Ovary (tissue), 9 donors: ENCODE measurements around the gene C9. TPM values are rescaled to one million over a fixed set of nuclear protein-coding genes. Genes with fewer than 3 reads are reported as not detected.

Experiments used
- DNase-seq, 5 donors: peaks; one replicate each; pipeline ENCODE4 v3.0.0-alpha.2; 2019 to 2020
- H3K27ac ChIP-seq, 2 donors: fragments of 200-600 bp; one replicate each; pipeline versions ENCODE4 v1.5.1 to v1.8.0; 2019 to 2022
- H3K27me3 ChIP-seq: fragments of 200-600 bp; one replicate; pipeline ENCODE4 v1.8.0; 2022
- H3K36me3 ChIP-seq: fragments of 200-600 bp; sonication (generic); one replicate; pipeline ENCODE4 v1.5.1; 2019
- H3K4me1 ChIP-seq: one replicate; pipeline ENCODE4 v1.8.1; 2013; ENCODE audit warnings: mild to moderate bottlenecking, moderate library complexity; ENCODE audit not compliant: insufficient read depth
- H3K4me3 ChIP-seq: fragments of 200-600 bp; sonication (generic); one replicate; pipeline ENCODE4 v1.5.1; 2017
- H3K9me3 ChIP-seq, 2 donors: fragments of 200-600 bp in 1 of 2; sonication (generic) in 1 of 2; one replicate each; pipeline versions ENCODE4 v1.5.1 to v1.8.1; 2013 to 2019; ENCODE audit warnings: mild to moderate bottlenecking in 1 of 2, moderate library complexity in 1 of 2
- CTCF ChIP-seq, 3 donors: fragments of 450-650 bp in 2 of 3; fragments of 200-600 bp in 1 of 3; IDR thresholded peaks; one replicate each; pipeline versions ENCODE4 v1.5.1 to v1.8.0; 2016 to 2022; ENCODE audit warnings: antibody characterized with exemption in 3 of 3, mild to moderate bottlenecking in 1 of 3
- EP300 ChIP-seq: sonication (generic); formaldehyde crosslinking; IDR thresholded peaks from one replicate; pipeline ENCODE4 v1.6.1; 2017; ENCODE audit warnings: antibody characterized with exemption
- POLR2A ChIP-seq: fragments of 450-650 bp; IDR thresholded peaks from one replicate; pipeline ENCODE4 v1.6.1; 2017; ENCODE audit warnings: antibody characterized with exemption, mild to moderate bottlenecking, moderate library complexity
- WGBS, 3 donors: extraction: QIAGEN DNeasy Blood & Tissue Kit in 1 of 3; methylation state at CpG; one replicate each; pipeline versions ENCODE4 v1.1.5 to v1.1.7; 2013 to 2017; 5-methylcytosine and 5-hydroxymethylcytosine counted together
- intact Hi-C, 4 donors: fragments of 100-400 bp; cut with DNase I; formaldehyde crosslinking; loops; one replicate each; pipeline versions ENCODE4 v1.11.0 to v1.15.1; 2022 to 2023
- polyA plus RNA-seq, 2 donors: library from polyadenylated mRNA; stranded (reverse); fragments of 200-250 nt in 1 of 2; fragments of 350-450 nt in 1 of 2; fragmentation: Illumina TruSeq in 1 of 2; extraction: RNeasy Lipid Tissue Mini Kit (QIAGEN cat#74804) in 1 of 2; gene quantifications; one replicate each; pipeline ENCODE4 v1.2.3, GENCODE V29; 2013 to 2014
- total RNA-seq, 7 donors: library from RNA; depleted of rRNA in 2 of 7; stranded (reverse); fragments of >200 nt in 2 of 7; fragmentation: NEBNext Ultra II Directional in 3 of 7; extraction: Animal tissue kit (Norgen Biotek cat#: 25700) in 3 of 7; gene quantifications; one replicate each; pipeline versions ENCODE4 v1.1.0 to v1.2.4, GENCODE V29; 2016 to 2023
- donor health status: DM: no; HTN: no; CAD: no; lungs with moderate emphysema.
- donor health status: DM: no; HTN: no; CAD: no.
- donor health status: Bipolar disorder and iron deficiency.
- donor health status: DM: yes; HTN: yes; CAD: no.
- donor health status: DM: no; HTN: no; CAD: no.
- donor health status: DM: yes; HTN: yes; CAD: no.

C9 gene
- total and polyA plus RNA-seq, 9 donors, result 0.20 to 0.84 TPM; not detected in 7

- Histone ChIP-seq H3K4me3 (no peak overlapping the region), H3K36me3 (no peaks in the 10 kb centered on the region), H3K27me3 (no peaks in the 10 kb centered on the region), H3K4me1 (no peaks in the 10 kb centered on the region), H3K9me3 (no peaks in the 10 kb centered on the region), H3K27ac (no peak overlapping the region)
- intact Hi-C loops, result no loop called here
- TF ChIP-seq EP300 (no peak), CTCF (IDR thresholded peaks at IDR 0.05) (no peak), POLR2A (no peak)
- no peak for DNase-seq
- WGBS, 3 donors, result 89 to 97% (median 92%) methylated on average over 1 of the region's 1 CpG
Observed at GRCh38 chr5:39309534-39309933, 54.8 kb downstream of the C9 start.

GRCh38 chr5:39302472-39302871 lies 61.8 kb downstream of the C9 start:
- H3K4me1 ChIP-seq, result no peaks in the 10 kb centered on the region
- 92 to 98% (median 95%) methylated on average over 1 of the region's 1 CpG for WGBS, 3 donors

GRCh38 chr5:39301406-39301805 lies 62.9 kb downstream of the C9 start:
- H3K9me3 ChIP-seq, result no peaks in the 10 kb centered on the region
- no peaks in the 10 kb centered on the region for H3K36me3 ChIP-seq
- H3K4me3 ChIP-seq, result no peak overlapping the region
- TF ChIP-seq POLR2A (no peak), EP300 (no peak), CTCF (IDR thresholded peaks at IDR 0.05) (no peak)
- H3K27me3 ChIP-seq, result no peaks in the 10 kb centered on the region
- H3K27ac ChIP-seq, result no peak overlapping the region
- DNase-seq, result no peak
- intact Hi-C loops, result no loop called here
- H3K4me1 ChIP-seq, result no peaks in the 10 kb centered on the region

More at GRCh38 chr5:39302472-39302871, 61.8 kb downstream of the C9 start:
- Histone ChIP-seq H3K36me3 (no peaks in the 10 kb centered on the region), H3K27me3 (no peaks in the 10 kb centered on the region), H3K4me3 (no peak overlapping the region), H3K9me3 (no peaks in the 10 kb centered on the region), H3K27ac (no peak overlapping the region)
- intact Hi-C loops, result no loop called here
- no peak for DNase-seq
- TF ChIP-seq EP300 (no peak), CTCF (IDR thresholded peaks at IDR 0.05) (no peak), POLR2A (no peak)

GRCh38 chr5:39299962-39300361 lies 64.3 kb downstream of the C9 start:
- no peaks in the 10 kb centered on the region for H3K27me3 ChIP-seq
- no peak for DNase-seq
- no peak for TF ChIP-seq CTCF (IDR thresholded peaks at IDR 0.05)
- TF ChIP-seq EP300, result no peak
- no peak for TF ChIP-seq POLR2A
- H3K4me3 ChIP-seq, result no peak overlapping the region
- intact Hi-C loops, result no loop called here
- no peaks in the 10 kb centered on the region for H3K36me3 ChIP-seq
- H3K9me3 ChIP-seq, result no peaks in the 10 kb centered on the region
- no peaks in the 10 kb centered on the region for H3K4me1 ChIP-seq
- no peak overlapping the region for H3K27ac ChIP-seq

- 66 to 87% (median 86%) methylated on average over 2 of the region's 2 CpGs for WGBS, 3 donors
- Histone ChIP-seq H3K4me3 (no peak overlapping the region), H3K27me3 (no peaks in the 10 kb centered on the region), H3K36me3 (no peaks in the 10 kb centered on the region), H3K27ac (no peak overlapping the region), H3K4me1 (no peaks in the 10 kb centered on the region), H3K9me3 (no peaks in the 10 kb centered on the region)
- no peak for DNase-seq
- intact Hi-C loops, result no loop called here
- TF ChIP-seq EP300, result no peak
- no peak for TF ChIP-seq CTCF (IDR thresholded peaks at IDR 0.05)
- no peak for TF ChIP-seq POLR2A
Observed at GRCh38 chr5:39294736-39295135, 69.6 kb downstream of the C9 start.
